ENCODE results near the gene TCP1. TPM values are rescaled to one million over a fixed set of nuclear protein-coding genes. Genes with fewer than 3 reads are reported as not detected.
"Not testable (repeated sequence)": the region's sequence is repeated elsewhere in the genome, so short reads cannot be mapped to it uniquely, and the experiment has no call there.

The TCP1 gene
- total RNA-seq, 2 experiments from 2014 or later, result 429 to 438 TPM

GRCh38 chr6:159746759-159747158 lies 42.6 kb downstream of the TCP1 start:
- intact Hi-C loops (cut with micrococcal nuclease), result no loop called here
- Mint-ChIP-seq H3K27ac (no peak overlapping the region), H3K4me1 (ENCODE audit: low read depth) (peaks cover 11% of the 10 kb centered on the region), H3K9me3 (no peaks in the 10 kb centered on the region), H3K4me3 (no peak overlapping the region), H3K36me3 (peaks cover 59% of the 10 kb centered on the region), H3K27me3 (no peaks in the 10 kb centered on the region)
- no peak for DNase-seq
- ChIA-PET POLR2A (interaction anchor here (1.6 kb wide), 1 partner anchor 21 kb away, joined by 4 read pairs; no protein-coding TSS in a partner anchor), CTCF (interaction anchor here (1.2 kb wide), 1 partner anchor 15 kb away, joined by 3 read pairs; the partner anchor contains the start of gene ACAT2)

DNA sequence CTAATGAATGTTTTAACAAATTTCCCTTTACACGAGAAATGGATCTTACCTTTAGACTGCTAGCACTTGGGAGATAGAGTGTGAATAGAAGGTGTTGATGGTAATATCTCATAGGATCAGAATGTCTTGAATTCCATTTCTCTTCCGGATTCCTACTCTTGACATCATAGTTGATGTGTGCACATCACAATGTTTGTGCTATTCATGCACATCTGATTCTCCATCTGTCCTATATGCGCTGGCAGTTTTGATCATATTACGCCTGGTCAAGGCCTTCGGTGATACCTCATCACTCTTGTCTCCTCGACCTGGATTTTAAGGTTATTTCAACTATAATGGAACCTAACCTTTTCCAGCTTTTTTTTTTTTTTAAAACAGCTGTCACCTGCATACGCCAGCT lies 44.3 kb downstream of the TCP1 start:
- Mint-ChIP-seq H3K27me3 (no peaks in the 10 kb centered on the region), H3K9me3 (no peaks in the 10 kb centered on the region), H3K4me3 (no peak overlapping the region), H3K27ac (no peak overlapping the region), H3K36me3 (peaks cover 60% of the 10 kb centered on the region), H3K4me1 (ENCODE audit: low read depth) (peaks cover 13% of the 10 kb centered on the region)
- DNase-seq, result no peak
- POLR2A ChIA-PET, result no interaction called here
- intact Hi-C loops (cut with micrococcal nuclease), result no loop called here
- CTCF ChIA-PET, result no interaction called here

DNA sequence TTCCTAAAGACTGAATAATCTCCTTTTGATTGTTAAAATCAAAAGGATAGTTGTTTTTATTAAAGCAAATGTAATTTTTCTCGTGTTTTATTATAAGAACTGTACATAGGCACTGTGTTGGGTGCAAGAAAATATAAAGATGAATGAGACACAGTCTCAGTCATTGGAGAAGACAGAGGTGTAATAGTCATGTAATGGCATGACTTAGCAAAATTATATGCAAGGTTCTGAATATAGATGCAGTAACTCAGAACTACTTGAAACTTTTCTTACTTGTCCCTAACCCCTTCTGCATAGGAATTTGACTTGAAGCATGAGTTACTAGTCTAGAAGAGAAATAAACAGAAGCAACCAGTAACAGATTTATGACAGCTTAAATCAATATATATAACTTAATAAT lies 47.2 kb downstream of the TCP1 start:
- Mint-ChIP-seq H3K9me3 (no peaks in the 10 kb centered on the region), H3K4me3 (no peak overlapping the region), H3K27ac (peak overlapping the region; percentile 46), H3K36me3 (peaks cover 41% of the 10 kb centered on the region), H3K4me1 (ENCODE audit: low read depth) (peaks cover 22% of the 10 kb centered on the region), H3K27me3 (no peaks in the 10 kb centered on the region)
- no peak for DNase-seq
- intact Hi-C loops (cut with micrococcal nuclease), result no loop called here
- POLR2A ChIA-PET, result interaction anchor here (1.4 kb wide), 1 partner anchor 48 kb away, joined by 3 read pairs; the partner anchor contains the start of genes MRPL18 and TCP1
- CTCF ChIA-PET, result no interaction called here

GRCh38 chr6:159739341-159739740 lies 50.1 kb downstream of the TCP1 start:
- ChIA-PET CTCF (interaction anchor here (0.6 to 1.2 kb wide), 3 partner anchors 15 to 73 kb away, joined by 3 read pairs; no protein-coding TSS in a partner anchor), POLR2A (interaction anchor here (3.1 kb wide), 1 partner anchor 12 kb away, joined by 14 read pairs; the partner anchor contains the start of gene WTAP)
- Mint-ChIP-seq H3K27ac (no peak overlapping the region), H3K9me3 (no peaks in the 10 kb centered on the region), H3K4me1 (ENCODE audit: low read depth) (peaks cover 23% of the 10 kb centered on the region), H3K36me3 (peaks cover 24% of the 10 kb centered on the region), H3K4me3 (no peak overlapping the region), H3K27me3 (no peaks in the 10 kb centered on the region)
- DNase-seq, result no peak
- intact Hi-C loops (cut with micrococcal nuclease), result no loop called here

DNA sequence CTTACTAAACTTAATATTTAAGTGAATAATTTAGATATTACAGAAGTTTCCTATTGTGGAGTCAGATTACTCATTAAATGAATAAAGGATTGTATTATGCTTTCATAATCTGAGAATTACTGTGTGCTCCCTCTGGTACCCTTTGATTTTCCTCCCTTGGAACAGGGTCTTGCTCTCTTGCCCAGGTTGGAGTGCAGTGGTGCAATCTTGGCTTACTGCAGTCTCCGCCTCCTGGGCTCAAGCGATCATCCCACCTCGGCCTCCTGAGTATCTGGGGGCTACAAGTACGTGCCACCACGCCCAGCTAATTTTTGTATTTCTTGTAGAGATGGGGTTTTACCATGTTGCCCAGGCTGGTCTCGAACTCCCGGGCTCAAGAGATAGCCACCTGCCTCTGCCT lies 52.5 kb downstream of the TCP1 start:
- intact Hi-C loops (cut with micrococcal nuclease), result no loop called here

DNA sequence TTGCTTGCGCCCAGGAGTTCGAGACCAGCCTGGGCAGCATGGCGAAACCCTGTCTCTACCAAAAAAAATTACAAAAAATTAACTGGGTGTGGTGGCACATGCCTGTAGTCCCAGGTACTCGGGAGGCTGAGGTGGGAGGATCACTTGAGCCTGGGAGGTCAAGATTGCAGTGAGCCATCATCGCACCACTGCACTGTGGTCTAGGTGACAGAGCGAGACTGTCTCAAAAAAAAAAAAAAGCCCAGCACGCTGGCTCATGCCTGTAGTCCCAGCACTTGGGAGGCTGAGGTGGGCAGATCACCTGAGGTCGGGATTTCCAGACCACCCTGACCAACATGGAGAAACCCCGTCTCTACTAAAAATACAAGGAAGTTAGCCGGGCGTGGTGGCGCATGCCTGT lies 56.0 kb downstream of the TCP1 start:
- H3K27ac Mint-ChIP-seq; DNase-seq; H3K9me3 Mint-ChIP-seq; CTCF ChIA-PET; H3K4me3 Mint-ChIP-seq; POLR2A ChIA-PET; H3K27me3 Mint-ChIP-seq; intact Hi-C loops (cut with micrococcal nuclease): not testable (repeated sequence)
- Mint-ChIP-seq H3K4me1 (ENCODE audit: low read depth) (peaks cover 67% of the 10 kb centered on the region), H3K36me3 (peaks cover 18% of the 10 kb centered on the region)

More for the DNA sequence above, 52.5 kb downstream of the TCP1 start:
- Mint-ChIP-seq H3K27ac (no peak overlapping the region), H3K36me3 (peaks cover 13% of the 10 kb centered on the region), H3K4me3 (no peak overlapping the region), H3K27me3 (no peaks in the 10 kb centered on the region), H3K4me1 (ENCODE audit: low read depth) (peaks cover 43% of the 10 kb centered on the region), H3K9me3 (no peaks in the 10 kb centered on the region)
- no peak for DNase-seq
- POLR2A ChIA-PET, result interaction anchor here (1.1 to 3.1 kb wide), 2 partner anchors 10 to 24 kb away, joined by 3 to 14 read pairs; partner anchors contain the start of gene WTAP
- CTCF ChIA-PET, result interaction anchor here (0.9 to 1.0 kb wide), 2 partner anchors 14 to 33 kb away, joined by 3 read pairs; no protein-coding TSS in a partner anchor

DNA sequence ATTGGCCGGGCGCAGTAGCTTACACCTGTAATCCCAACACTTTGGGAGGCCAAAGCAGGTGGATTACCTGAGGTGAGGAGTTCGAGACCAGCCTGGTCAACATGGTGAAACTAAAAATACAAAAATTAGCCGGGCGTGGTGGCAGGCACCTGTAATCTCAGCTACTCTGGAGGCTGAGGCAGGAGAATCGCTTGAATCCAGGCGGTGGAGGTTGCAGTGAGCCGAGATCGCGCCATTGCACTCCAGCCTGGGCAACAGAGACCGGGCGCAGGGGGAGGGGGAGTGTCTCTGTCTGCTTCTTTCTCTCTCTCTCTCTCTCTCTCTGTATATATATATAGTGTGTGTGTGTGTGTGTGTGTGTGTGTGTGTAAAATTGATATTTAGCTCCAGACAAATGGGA lies 56.9 kb downstream of the TCP1 start:
- H3K4me1 Mint-ChIP-seq (ENCODE audit: low read depth), result peaks cover 59% of the 10 kb centered on the region

GRCh38 chr6:159730332-159730676 lies 59.1 kb downstream of the TCP1 start:
- Mint-ChIP-seq H3K27ac (no peak overlapping the region), H3K9me3 (no peaks in the 10 kb centered on the region), H3K4me1 (ENCODE audit: low read depth) (peaks cover 60% of the 10 kb centered on the region), H3K36me3 (peaks cover 28% of the 10 kb centered on the region), H3K4me3 (peak overlapping the region; percentile 5), H3K27me3 (no peaks in the 10 kb centered on the region)
- intact Hi-C loops (cut with micrococcal nuclease), result no loop called here
- DNase-seq, result no peak
- CTCF ChIA-PET, result interaction anchor here (0.7 kb wide), 1 partner anchor 11 kb away, joined by 3 read pairs; no protein-coding TSS in a partner anchor
- POLR2A ChIA-PET, result interaction anchor here (1.5 to 8.0 kb wide), 4 partner anchors 8 to 59 kb away, joined by 6 to 90 read pairs (median 30); partner anchors contain the start of genes ACAT2, MRPL18, SOD2 and TCP1

More for the DNA sequence above, 56.9 kb downstream of the TCP1 start:
- H3K27ac Mint-ChIP-seq; intact Hi-C loops (cut with micrococcal nuclease); H3K27me3 Mint-ChIP-seq; H3K4me3 Mint-ChIP-seq; H3K9me3 Mint-ChIP-seq; DNase-seq: not testable (repeated sequence)
- CTCF ChIA-PET, result interaction anchor here (0.6 to 2.5 kb wide), 5 partner anchors 12 to 57 kb away, joined by 3 to 8 read pairs (median 3); no protein-coding TSS in a partner anchor
- H3K36me3 Mint-ChIP-seq, result peaks cover 23% of the 10 kb centered on the region
- POLR2A ChIA-PET, result interaction anchor here (1.1 kb wide), 2 partner anchors 29 to 50 kb away, joined by 3 read pairs; partner anchors contain the start of gene ACAT2

DNA sequence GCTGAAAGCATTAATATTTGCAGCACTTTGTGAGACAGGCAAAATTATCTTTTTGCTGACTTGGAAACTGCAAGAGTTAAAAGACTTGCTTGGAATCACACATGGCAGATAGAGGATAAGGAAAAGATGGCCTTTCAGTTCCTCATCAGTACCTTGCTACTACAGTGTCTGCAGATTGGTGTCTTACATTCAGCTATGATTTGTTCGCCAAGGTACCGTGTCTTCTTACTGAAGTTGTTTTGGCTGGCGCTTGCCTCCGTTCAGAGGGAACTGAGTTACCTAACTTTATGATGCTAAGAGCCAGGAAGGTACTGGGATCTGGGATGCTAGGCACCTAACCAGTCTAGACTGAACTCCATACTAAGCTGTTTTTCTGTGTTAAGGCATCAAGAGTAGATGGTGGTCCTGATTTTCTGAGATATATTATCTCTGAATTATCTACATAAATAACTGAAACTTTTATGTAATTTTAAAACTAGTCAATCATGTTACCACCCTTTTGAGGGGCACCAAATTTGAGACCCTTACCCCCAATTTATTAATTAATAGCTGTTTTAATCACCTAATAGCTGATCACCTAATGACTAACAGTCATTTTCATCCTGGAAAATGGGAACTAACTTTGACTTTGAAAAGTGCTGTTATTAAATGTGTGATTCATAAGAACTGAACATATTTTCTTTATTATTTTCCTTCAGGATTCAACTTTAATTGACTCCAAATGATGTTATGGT lies 59.6 kb downstream of the TCP1 start:
- intact Hi-C loops (cut with micrococcal nuclease), result loop anchor here (5.0 kb wide), 1 partner anchor 733 kb away; no protein-coding TSS in a partner anchor
- Mint-ChIP-seq H3K27ac (peak overlapping the region; percentile 77), H3K4me3 (peak overlapping the region; percentile 89), H3K36me3 (peaks cover 28% of the 10 kb centered on the region), H3K27me3 (no peaks in the 10 kb centered on the region), H3K9me3 (no peaks in the 10 kb centered on the region), H3K4me1 (ENCODE audit: low read depth) (peaks cover 63% of the 10 kb centered on the region)
- ChIA-PET POLR2A (interaction anchor here (1.5 to 8.0 kb wide), 4 partner anchors 8 to 60 kb away, joined by 6 to 90 read pairs (median 30); partner anchors contain the start of genes ACAT2, MRPL18, SOD2 and TCP1), CTCF (no interaction called here)
- DNase-seq, result no peak

- no peaks in the 10 kb centered on the region for H3K27me3 Mint-ChIP-seq
- no peak for DNase-seq
- peaks cover 31% of the 10 kb centered on the region for H3K36me3 Mint-ChIP-seq
- ChIA-PET CTCF (interaction anchor here (1.6 kb wide), 1 partner anchor 37 kb away, joined by 12 read pairs; no protein-coding TSS in a partner anchor), POLR2A (interaction anchor here (0.9 to 8.0 kb wide), 5 partner anchors 9 to 61 kb away, joined by 3 to 90 read pairs (median 7); partner anchors contain the start of genes MRPL18, SOD2 and TCP1)
- peak overlapping the region; percentile 89 for H3K4me3 Mint-ChIP-seq
- no peaks in the 10 kb centered on the region for H3K9me3 Mint-ChIP-seq
- peaks cover 56% of the 10 kb centered on the region for H3K4me1 Mint-ChIP-seq (ENCODE audit: low read depth)
- intact Hi-C loops (cut with micrococcal nuclease), result loop anchor here (5.0 kb wide), 1 partner anchor 734 kb away; no protein-coding TSS in a partner anchor
- peak overlapping the region; percentile 94 for H3K27ac Mint-ChIP-seq
Measured at GRCh38 chr6:159728531-159728964, 60.9 kb downstream of the TCP1 start.
